A673 (cell line): ENCODE data around the gene PCBD1. TPM values are rescaled to one million over a fixed set of nuclear protein-coding genes. Genes with fewer than 3 reads are reported as not detected.

Experiments
- BruUV-seq: library from RNA; stranded (reverse); fragments of 400-500 nt; replicated peaks from 2 replicates; lab custom pipeline; 2021; lab: Mats Ljungman, UMichigan
- CTCF ChIA-PET: fragments of 300-600 bp; sonication (Branson Sonifier 250); formaldehyde crosslinking; loops from one replicate; lab custom pipeline; 2022; ENCODE audit warnings: antibody characterized with exemption; lab: Charles Lee
- POLR2A ChIA-PET: fragments of 300-600 bp; sonication (Branson Sonifier 250); formaldehyde crosslinking; loops from one replicate; lab custom pipeline; 2022; ENCODE audit warnings: antibody characterized with exemption; ENCODE audit not compliant: low non-redundant PET; lab: Charles Lee
- DNase-seq: peaks from one replicate; pipeline ENCODE4 v3.0.0-alpha.2; 2015; ENCODE audit warnings: low spot score
- H3K27ac ChIP-seq: fragments of 200-600 bp; sonication (generic); 2 replicates; pipeline ENCODE4 v1.5.1; 2016; ENCODE audit warnings: mixed run types, low read depth, mild to moderate bottlenecking, mixed read lengths, antibody characterized with exemption, low read length; ENCODE audit not compliant: poor library complexity, severe bottlenecking
- H3K27me3 ChIP-seq: fragments of 200-600 bp; sonication (generic); replicated peaks from 2 replicates; pipeline ENCODE4 v1.6.1; 2017; ENCODE audit warnings: mixed run types, low read depth, mild to moderate bottlenecking, mixed read lengths, antibody characterized with exemption, low read length; ENCODE audit not compliant: insufficient read depth, poor library complexity
- H3K36me3 ChIP-seq: fragments of 200-600 bp; sonication (generic); 2 replicates; pipeline ENCODE4 v1.6.1; 2016; ENCODE audit warnings: mixed run types, mild to moderate bottlenecking, mixed read lengths, antibody characterized with exemption, low read length; ENCODE audit not compliant: insufficient read depth, poor library complexity, severe bottlenecking
- H3K4me1 ChIP-seq: fragments of 200-600 bp; sonication (generic); 2 replicates; pipeline ENCODE4 v1.6.1; 2017; ENCODE audit warnings: mixed run types, mild to moderate bottlenecking, mixed read lengths, antibody characterized with exemption, low read length; ENCODE audit not compliant: insufficient read depth, poor library complexity, severe bottlenecking
- H3K4me3 ChIP-seq: fragments of 200-600 bp; sonication (generic); 2 replicates; pipeline ENCODE4 v1.5.1; 2016; ENCODE audit warnings: low read depth, mixed run types, mild to moderate bottlenecking, mixed read lengths, low read length; ENCODE audit not compliant: poor library complexity, severe bottlenecking
- H3K9me3 ChIP-seq: fragments of 200-600 bp; sonication (generic); 2 replicates; pipeline ENCODE4 v1.6.1; 2016; ENCODE audit warnings: mixed run types, low read depth, mild to moderate bottlenecking, mixed read lengths, antibody characterized with exemption, low read length; ENCODE audit not compliant: poor library complexity, severe bottlenecking
- EZH2 ChIP-seq: fragments of 200-600 bp; sonication (generic); IDR thresholded peaks from 2 replicates; pipeline ENCODE4 v1.6.1; 2017; ENCODE audit warnings: borderline replicate concordance, low read depth, mild to moderate bottlenecking, mixed read lengths, antibody characterized with exemption, low read length; ENCODE audit not compliant: poor library complexity, severe bottlenecking
- intact Hi-C: fragments of 100-400 bp; cut with micrococcal nuclease; formaldehyde crosslinking; loops from one replicate; pipeline ENCODE4 v1.10.0; 2022; ENCODE audit not compliant: unreplicated experiment
- total RNA-seq: library from RNA; stranded (reverse); gene quantifications from 2 replicates; pipeline ENCODE4 v1.2.3, GENCODE V29; 2021
- TF ChIP-seq, protein P1 (sequence below): fragments of 300-800, 200-600 bp; sonication (generic); conservative IDR thresholded peaks from 2 replicates; pipeline ENCODE4 v1.5.1; 2017; ENCODE audit warnings: low read depth, mild to moderate bottlenecking, antibody characterized with exemption, low read length, moderate library complexity, mixed read lengths

PCBD1 gene
- total RNA-seq, 1 experiment from 2014 or later, result 41.2 TPM

- intact Hi-C loops, result no loop called here
- H3K36me3 ChIP-seq, result no peaks in the 10 kb centered on the region
- no TSS peak for BruUV-seq
Measured at GRCh38 chr10:70892631-70893030, 4.3 kb upstream of the PCBD1 start.

DNA sequence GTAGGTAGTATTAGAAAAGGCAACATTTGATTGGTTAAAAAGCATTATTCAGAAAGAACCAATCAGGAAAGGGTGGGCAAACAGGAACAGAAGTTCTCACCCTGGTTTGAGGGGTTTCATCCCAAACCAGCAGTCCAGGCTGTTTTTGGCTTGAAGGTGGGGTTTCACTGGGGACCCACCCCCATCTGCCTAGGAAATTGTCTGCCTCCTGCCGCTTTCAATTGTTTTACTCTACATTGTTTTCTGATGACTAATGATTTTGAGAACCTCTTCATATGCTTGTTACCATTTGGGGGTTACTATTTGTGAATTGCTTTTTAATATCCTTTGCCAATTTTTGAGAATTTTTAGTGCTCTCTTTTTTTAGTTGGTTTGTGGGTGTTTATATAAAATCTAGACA, 3.3 kb upstream of the PCBD1 start:
- no peaks in the 10 kb centered on the region for H3K27me3 ChIP-seq
- no peaks in the 10 kb centered on the region for H3K9me3 ChIP-seq
- intact Hi-C loops, result no loop called here
- no TSS peak for BruUV-seq
- DNase-seq, result no peak
- no peak overlapping the region for H3K27ac ChIP-seq
- H3K4me1 ChIP-seq, result peaks cover 5% of the 10 kb centered on the region
- ChIA-PET POLR2A (interaction anchor here (0.6 kb wide), 1 partner anchor 1157 kb away, joined by 3 read pairs; no protein-coding TSS in a partner anchor), CTCF (no interaction called here)
- no peaks in the 10 kb centered on the region for H3K36me3 ChIP-seq
- H3K4me3 ChIP-seq, result no peak overlapping the region
- TF ChIP-seq, protein P1, sequence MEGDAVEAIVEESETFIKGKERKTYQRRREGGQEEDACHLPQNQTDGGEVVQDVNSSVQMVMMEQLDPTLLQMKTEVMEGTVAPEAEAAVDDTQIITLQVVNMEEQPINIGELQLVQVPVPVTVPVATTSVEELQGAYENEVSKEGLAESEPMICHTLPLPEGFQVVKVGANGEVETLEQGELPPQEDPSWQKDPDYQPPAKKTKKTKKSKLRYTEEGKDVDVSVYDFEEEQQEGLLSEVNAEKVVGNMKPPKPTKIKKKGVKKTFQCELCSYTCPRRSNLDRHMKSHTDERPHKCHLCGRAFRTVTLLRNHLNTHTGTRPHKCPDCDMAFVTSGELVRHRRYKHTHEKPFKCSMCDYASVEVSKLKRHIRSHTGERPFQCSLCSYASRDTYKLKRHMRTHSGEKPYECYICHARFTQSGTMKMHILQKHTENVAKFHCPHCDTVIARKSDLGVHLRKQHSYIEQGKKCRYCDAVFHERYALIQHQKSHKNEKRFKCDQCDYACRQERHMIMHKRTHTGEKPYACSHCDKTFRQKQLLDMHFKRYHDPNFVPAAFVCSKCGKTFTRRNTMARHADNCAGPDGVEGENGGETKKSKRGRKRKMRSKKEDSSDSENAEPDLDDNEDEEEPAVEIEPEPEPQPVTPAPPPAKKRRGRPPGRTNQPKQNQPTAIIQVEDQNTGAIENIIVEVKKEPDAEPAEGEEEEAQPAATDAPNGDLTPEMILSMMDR, result no peak
- no peak for TF ChIP-seq EZH2

More at GRCh38 chr10:70892631-70893030, 4.3 kb upstream of the PCBD1 start:
- no peak overlapping the region for H3K4me3 ChIP-seq
- no peaks in the 10 kb centered on the region for H3K9me3 ChIP-seq
- CTCF ChIA-PET, result no interaction called here
- H3K4me1 ChIP-seq, result peaks cover under 1% of the 10 kb centered on the region
- DNase-seq, result no peak
- H3K27me3 ChIP-seq, result no peaks in the 10 kb centered on the region
- TF ChIP-seq, protein P1, result no peak
- TF ChIP-seq EZH2, result no peak
- no peak overlapping the region for H3K27ac ChIP-seq
- POLR2A ChIA-PET, result no interaction called here

GRCh38 chr10:70890917-70891431, 2.6 kb upstream of the PCBD1 start:
- Histone ChIP-seq H3K27ac (no peak overlapping the region), H3K9me3 (no peaks in the 10 kb centered on the region), H3K27me3 (no peaks in the 10 kb centered on the region), H3K4me3 (no peak overlapping the region), H3K36me3 (no peaks in the 10 kb centered on the region), H3K4me1 (peaks cover 5% of the 10 kb centered on the region)
- no TSS peak for BruUV-seq
- TF ChIP-seq, protein P1, result no peak
- no peak for TF ChIP-seq EZH2
- CTCF ChIA-PET, result no interaction called here
- intact Hi-C loops, result no loop called here
- no peak for DNase-seq
- POLR2A ChIA-PET, result interaction anchor here (0.6 kb wide), 1 partner anchor 1158 kb away, joined by 3 read pairs; no protein-coding TSS in a partner anchor
